Renal cortical epithelial cell (primary cell): ENCODE measurements around the gene KIF26B. TPM values are rescaled to one million over a fixed set of nuclear protein-coding genes. Genes with fewer than 3 reads are reported as not detected.

Experiments
- DNase-seq: peaks from one replicate; pipeline ENCODE4 v3.0.0-alpha.2; 2011; ENCODE audit warnings: low read depth
- total RNA-seq: library from RNA; depleted of rRNA; stranded (reverse); fragments of >200 nt; gene quantifications from 2 replicates; pipeline ENCODE4 v1.2.3, GENCODE V29; 2014

KIF26B gene
- total RNA-seq, 1 donor from 2014 or later = 19.4 TPM

GRCh38 chr1:245598524-245599305 lies 443.9 kb downstream of the KIF26B start:
- no peak for DNase-seq

- DNase-seq = peak; percentile 93
Observed at GRCh38 chr1:245599371-245600174, 444.8 kb downstream of the KIF26B start.

- no peak for DNase-seq
Observed at GRCh38 chr1:245600658-245601057, 445.9 kb downstream of the KIF26B start.

- no peak for DNase-seq
Observed at GRCh38 chr1:245603311-245603865, 448.6 kb downstream of the KIF26B start.

GRCh38 chr1:245604979-245605378 lies 450.2 kb downstream of the KIF26B start:
- DNase-seq = no peak

GRCh38 chr1:245605480-245606156 lies 450.8 kb downstream of the KIF26B start:
- no peak for DNase-seq

- no peak for DNase-seq
Observed at GRCh38 chr1:245606157-245606725, 451.5 kb downstream of the KIF26B start.

- DNase-seq = no peak
Observed at GRCh38 chr1:245608271-245608670, 453.5 kb downstream of the KIF26B start.

GRCh38 chr1:245609354-245610150 lies 454.8 kb downstream of the KIF26B start:
- no peak for DNase-seq

- no peak for DNase-seq
Observed at GRCh38 chr1:245611251-245611650, 456.5 kb downstream of the KIF26B start.

GRCh38 chr1:245614476-245614875 lies 459.7 kb downstream of the KIF26B start:
- DNase-seq = no peak

GRCh38 chr1:245615001-245615400 lies 460.2 kb downstream of the KIF26B start:
- no peak for DNase-seq

- DNase-seq = peak; percentile 55
Observed at GRCh38 chr1:245621589-245621988, 466.8 kb downstream of the KIF26B start.

GRCh38 chr1:245622332-245623014 lies 467.7 kb downstream of the KIF26B start:
- no peak for DNase-seq

- no peak for DNase-seq
Observed at GRCh38 chr1:245641384-245641783, 486.6 kb downstream of the KIF26B start.

GRCh38 chr1:245645406-245645805 lies 490.6 kb downstream of the KIF26B start:
- no peak for DNase-seq

GRCh38 chr1:245645894-245646293 lies 491.1 kb downstream of the KIF26B start:
- no peak for DNase-seq

- no peak for DNase-seq
Observed at GRCh38 chr1:245648749-245649522, 494.2 kb downstream of the KIF26B start.

- no peak for DNase-seq
Observed at GRCh38 chr1:245649666-245650065, 494.9 kb downstream of the KIF26B start.
